Activated gamma-delta T cell treated with anti-CD3 and anti-CD28 coated beads, Interleukin-2, amount 50 U/mL, for 16 hours (primary cell): ENCODE measurements around the gene DACT2.

ENCODE experiments used
- DNase-seq: peaks from one replicate; pipeline ENCODE4 v3.0.0-alpha.2; 2020; ENCODE audit warnings: low read depth

Gene DACT2

DNA sequence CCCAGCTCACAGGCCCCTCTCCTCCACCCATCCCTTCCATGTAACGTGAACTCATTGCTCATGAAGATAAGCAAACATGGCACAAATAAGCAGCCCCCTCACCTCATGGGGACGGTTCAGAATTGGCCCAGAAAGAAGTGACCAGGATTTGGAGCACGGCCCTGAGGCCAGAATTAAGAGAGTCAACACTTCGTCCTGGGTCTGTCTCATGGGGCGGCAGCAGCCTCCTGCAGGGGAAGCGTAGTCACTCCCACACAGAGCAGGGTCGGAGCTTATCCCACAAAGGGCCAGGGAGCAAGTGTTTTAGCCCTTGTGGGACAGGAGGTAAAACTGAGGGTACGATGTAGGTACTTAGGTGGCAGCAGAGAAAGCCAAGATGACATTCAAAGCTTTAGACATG lies 28.6 kb upstream of the DACT2 start:
- DNase-seq: no peak

DNA sequence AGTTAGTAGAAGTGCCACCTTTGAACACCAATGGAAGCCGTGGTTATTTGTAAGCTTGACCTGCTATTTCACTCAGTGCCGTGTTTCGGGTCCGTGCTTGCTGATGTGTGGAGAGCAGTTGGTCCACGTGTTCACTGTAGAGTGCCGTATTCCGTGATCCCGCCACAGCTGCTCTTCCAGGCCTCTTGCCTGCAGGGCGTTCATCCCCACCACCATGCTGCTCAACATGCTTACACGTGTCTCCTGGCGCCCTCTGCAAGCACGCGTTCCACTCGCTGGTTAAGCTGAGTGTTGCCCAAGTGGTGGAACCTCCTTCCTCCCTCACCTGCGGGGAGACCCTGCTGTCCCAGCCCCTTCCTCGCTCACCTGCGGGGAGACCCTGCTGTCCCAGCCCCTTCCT lies 28.0 kb upstream of the DACT2 start:
- no peak for DNase-seq

DNA sequence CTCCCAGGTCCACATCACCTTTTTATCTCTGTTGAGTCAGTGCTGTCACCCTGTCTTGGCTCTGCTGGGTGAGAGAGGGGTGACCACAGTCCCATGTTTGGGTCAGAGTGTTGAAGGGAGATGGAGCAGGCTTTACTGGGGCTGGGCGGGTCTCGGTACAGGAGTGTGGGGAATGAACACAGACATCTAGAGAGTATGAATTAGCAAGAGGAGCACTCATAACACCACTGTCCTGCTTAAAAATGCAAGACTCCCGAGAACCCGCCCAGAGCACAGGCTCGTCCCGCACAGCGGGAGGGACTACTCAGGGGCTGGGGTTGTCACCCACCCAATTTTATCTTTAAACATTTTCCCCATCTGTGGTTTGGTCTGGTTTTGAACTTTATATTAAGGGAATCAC lies 27.5 kb upstream of the DACT2 start:
- no peak for DNase-seq

DNA sequence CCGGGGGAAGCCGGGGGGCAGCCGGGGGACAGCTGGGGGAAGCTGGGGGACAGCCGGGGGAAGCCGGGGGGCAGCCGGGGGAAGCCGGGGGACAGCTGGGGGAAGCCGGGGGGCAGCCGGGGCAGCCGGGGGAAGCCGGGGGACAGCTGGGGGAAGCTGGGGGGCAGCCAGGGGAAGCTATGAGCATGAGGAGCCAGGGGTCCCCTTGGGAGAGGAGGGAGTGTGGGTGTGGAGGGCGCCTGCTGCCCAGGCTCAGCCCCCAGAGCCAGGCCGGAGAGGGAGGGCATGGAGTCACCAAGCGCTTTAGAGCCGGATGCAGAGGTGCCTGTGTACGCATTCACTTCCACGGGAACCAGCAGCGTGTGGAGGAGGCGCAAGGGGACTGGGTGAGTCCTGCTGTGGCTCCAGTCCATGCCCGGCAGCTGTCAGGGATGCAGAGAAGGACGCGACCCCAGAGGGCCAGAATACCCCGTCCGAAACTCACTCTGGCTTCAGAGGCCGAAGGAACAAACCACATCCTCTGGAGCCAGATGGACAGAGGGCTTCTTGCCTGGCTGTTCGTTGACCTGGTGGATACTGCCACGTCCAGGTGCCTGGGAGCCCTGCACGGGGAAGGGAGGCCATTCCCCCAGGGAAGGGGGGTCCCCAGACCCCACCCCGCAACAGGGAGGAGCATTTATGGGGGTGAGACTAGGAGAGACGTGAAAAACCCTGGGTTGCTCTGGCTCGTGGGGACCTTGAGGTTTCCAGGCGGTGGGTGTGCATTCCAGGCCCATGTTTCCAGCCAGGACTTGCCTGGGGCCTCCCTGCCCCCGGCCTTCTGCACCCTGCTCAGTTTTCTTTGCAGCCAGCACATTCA lies 26.5 kb upstream of the DACT2 start:
- no peak for DNase-seq

DNA sequence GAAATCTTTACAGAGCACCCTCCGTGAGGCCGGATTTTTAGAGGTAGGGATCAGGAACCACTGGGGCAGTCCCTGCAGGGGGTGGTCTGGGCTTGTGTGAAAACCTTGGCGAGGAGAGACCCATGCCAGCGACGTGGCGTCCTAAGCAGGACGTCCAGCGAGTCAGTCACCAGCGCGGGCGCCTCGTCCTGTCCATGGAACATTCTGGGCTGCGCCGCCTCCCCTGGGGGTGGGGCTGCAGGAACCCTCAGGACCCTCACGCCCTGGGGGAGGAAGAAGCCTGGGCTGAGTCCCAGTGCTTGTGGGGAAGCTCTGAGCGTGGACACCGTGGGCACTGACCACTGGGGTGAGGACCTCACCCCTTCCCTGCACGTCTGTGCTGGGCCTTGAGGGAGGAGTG lies 25.7 kb upstream of the DACT2 start:
- DNase-seq: no peak

DNA sequence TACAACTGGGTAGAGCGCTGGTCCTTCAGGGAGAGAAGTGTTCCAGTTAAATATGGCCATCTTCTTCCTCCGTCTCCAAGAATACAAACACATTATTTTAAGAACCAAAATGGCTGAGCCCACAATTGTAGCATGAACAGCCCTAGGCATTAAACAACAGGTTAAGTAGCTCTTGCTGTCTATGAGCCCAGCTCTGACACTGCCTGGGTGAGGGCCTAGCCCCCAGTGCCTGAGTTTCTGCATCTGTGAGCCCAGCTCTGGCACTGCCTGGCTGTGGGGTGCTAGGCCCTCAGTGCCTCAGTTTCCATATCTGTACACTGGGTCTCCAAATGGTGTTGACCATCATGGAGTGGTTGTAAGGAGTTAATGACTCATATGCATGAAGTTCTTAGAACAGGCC lies 24.8 kb upstream of the DACT2 start:
- no peak for DNase-seq

DNA sequence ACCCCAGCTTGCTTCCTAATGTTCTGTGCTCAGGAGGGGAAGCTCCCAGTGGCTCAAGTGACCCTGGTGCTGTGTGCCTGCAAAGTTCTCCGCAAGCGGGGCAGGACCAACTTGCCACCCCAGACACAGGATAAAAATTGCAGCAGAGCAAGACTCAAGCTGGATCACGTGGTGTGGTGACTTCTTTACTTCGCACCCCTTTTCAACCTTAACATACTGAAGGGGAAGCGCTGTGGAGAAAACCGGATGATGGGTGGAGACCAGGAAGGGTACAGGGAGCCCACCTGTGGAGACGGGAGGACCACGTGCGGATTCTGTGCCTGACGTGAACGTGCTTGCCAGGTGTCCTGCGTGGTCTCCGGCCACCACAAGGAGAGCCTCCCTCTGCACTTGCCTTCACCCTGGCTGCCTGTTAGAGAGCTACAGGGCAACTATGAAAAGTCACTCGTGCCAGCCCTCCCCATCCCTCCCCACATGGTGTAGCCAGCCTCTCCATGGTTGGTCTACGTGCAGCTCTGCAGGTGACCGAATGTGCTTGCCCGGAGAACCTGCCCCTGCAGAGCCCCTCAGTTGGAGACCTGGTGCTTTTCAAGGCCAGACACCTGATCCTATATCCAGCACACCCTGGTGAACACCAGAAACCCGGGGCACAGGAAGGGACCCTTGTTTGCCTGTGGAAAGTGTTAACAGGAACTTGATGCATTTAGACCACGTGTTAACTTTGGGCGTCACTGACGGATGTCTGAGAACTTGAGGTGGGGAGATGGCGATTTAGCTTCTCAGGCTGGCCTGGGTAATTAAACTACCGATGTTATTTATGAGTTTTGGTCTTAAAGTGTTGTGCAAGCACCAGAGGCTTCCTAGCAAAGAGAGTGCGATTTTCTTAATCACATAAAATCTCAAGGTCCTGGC lies 23.9 kb upstream of the DACT2 start:
- no peak for DNase-seq

DNA sequence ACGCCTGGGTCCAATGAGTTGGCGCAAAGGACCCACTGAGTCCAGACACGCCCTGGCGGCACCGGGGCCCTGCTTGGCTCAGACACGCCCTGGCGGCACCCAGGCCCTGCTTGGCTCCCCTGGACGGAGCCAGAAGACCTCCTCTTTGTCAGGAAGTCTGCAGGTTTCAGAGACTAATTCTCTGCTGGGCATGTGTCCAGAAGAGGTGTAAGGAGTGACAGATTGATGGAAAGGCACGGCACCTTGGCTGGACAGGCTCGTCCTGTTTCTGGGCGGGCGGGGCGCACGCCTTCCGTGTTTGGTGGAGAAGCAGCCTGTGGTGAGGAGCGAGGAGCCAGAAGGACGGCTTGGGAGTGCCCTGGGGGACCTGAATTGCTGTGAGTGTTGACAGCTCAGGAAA lies 23.1 kb upstream of the DACT2 start:
- no peak for DNase-seq

DNA sequence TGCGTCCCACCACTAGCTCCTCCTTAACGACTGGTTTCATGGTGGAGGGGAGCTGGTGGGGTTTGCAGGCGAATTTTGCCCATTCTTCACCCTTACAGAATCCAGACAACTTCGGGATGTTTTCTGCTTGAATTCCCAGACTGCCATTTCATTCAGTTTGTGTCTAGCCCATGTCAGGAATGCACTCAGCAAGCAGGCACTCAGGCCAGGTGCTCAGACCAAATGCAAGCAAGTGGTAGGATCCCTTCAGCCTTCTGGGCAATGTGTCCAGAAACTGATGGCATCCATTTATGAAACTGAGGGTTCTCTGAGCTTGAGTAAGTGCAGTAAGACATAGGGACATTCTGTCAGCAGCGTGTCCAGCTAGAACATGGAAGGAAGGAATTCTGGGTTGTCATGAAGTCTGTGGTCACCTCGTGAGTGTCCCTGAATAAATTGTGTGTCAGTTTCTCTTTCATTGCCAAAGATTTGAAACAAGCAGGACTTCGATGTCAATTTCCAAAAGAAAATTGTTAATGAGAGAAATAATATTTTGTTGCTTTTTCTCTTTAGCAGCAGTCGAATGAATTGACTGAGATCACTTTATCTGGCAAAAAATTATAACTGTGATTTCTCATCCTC lies 21.8 kb upstream of the DACT2 start:
- DNase-seq: no peak

DNA sequence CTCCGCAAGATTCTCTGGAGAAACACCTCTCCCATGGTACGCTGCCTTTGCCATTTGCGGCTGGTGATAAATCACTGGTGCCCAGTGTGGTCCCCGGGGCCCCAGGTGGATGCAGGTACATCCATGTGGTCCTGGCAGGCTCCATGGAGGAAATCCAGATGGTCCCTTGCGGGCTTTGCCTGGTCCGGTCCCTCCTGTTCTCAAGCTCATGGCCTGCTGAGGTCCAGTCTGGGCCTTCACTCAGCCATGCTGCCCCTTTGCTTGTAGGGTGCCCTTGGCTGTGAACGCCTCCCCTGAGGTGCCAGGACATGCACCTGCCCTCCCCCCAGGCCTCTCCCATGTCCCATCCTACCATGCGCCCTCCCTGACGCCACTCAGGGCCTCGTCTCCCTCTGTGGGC lies 21.2 kb upstream of the DACT2 start:
- DNase-seq: no peak

DNA sequence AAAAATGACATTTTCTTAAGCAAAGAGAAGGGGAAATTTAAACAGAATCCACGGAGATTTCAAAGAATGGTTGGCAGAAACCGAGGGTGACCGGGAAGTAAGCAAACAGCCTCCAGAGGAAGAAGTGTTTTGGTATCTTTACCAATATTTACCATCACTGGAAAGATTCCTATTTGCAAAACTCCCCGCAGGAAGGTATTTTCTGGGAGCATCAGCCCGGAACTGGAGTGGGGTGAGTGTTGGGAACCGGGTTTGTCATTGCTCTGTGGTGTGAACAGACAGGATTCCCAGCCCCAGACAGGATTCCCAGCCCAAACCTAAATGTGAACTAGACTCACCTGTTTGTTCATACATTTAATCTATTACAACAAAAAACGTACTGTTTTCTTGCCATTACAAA lies 19.2 kb upstream of the DACT2 start:
- no peak for DNase-seq

DNA sequence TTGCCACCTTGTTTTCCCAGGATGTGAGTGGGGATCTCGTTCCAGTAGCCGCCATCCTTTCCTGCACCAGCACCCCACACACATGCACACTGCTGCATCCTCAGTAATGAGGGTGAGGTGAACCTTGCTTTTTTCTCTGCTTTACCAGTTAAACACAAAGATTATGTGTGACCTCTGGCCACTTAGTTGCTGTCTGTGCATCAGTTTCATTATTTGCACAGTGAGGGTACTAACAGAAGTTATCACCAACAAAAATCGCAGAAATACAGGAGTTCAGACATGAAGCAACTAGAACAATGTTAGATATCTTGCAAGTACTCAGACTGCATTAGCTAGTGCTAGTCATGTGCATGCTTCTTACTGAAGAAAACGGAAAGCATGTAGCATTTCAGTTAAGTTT lies 17.4 kb upstream of the DACT2 start:
- no peak for DNase-seq

DNA sequence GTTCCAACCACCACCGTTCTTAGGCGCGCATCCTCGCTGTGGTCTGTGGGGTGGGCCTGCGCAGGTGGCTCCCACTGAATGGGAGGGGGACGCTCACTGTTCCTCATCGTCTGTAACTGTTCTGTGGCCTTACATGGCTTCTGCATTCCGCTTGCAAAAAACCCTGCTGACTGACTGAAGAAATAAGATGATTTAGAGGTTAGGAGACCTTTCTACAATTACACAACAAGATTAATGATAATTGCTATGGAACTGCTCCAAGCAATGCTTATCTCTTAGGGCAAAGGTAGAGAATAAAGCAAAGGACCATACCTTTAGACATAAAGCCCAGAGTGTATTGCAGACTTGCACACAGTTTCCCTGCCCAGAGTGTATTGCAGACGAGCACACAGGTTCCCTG lies 14.4 kb upstream of the DACT2 start:
- DNase-seq: no peak

DNA sequence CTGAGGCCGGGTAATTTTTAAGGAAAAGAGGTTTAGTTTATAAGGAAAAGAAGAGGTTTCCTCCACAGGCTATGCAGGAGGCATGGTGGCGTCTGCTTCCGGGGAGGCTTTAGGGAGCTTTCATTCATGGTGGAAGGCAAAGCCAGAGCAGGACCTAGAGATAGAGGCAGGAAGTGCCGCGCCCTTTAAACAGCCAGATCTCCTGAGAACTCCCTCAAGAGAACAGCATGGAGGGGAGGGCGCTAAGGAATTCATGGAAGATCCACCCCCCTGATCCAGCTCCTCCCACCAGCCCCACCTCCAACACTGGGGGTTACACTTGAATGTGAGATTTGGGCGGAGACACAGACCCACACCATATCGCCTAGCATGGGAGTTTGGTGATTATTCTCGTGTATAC lies 13.9 kb upstream of the DACT2 start:
- no peak for DNase-seq

DNA sequence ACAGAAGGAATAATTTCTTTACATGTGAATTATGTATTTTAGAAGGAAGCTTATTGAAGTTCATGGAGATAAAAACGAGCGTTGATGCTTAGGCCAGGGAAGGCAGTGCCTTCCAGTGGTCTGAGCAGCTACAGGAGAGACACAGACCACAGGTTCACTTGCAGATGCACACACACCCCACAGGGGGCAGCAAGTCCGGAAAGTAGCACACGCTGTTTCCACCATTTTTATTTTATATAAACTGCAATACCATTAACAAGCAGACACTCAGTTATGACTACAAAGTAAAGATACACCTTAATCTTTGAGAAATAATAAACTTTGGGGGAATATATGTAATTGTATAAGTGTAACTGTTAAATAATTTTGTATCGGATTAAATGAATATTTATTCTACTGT lies 13.5 kb upstream of the DACT2 start:
- DNase-seq: no peak

DNA sequence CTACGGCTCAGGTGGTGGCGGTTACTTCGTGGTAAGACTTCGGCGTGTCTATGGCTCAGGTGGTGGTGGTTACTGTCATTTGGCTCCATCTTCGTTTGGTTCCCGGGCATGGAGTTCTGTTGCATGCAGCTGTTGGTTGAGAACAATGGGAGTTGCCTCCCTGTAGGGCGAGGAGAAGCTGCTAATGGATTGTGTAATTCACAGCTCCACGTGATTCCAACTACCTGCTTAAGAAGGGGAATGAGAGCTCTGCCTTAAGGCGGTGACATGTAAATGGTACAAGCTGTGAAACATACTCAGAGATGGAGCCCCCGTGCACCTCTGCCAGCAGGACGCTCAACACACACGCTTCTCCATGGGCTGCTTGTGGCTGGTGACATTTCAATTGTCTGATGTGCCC lies 12.4 kb upstream of the DACT2 start:
- no peak for DNase-seq

DNA sequence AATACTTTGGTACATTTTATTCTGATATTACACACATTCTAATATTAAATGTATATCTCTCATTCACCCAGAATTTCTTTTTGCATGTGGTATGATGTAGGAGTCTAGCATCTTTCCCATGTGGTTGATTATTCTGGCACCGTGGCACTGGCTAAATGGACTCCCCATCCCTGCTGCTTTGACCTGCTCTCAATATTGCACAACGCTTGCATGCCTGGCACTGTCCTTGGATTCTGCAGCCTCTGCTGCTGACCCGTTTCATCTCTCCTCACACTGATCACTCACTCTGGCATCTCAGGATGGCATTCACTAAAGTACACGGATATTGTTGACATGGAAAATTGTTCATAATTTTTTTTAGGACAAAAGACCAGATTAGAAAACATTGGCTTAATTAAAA lies 11.5 kb upstream of the DACT2 start:
- DNase-seq: no peak

DNA sequence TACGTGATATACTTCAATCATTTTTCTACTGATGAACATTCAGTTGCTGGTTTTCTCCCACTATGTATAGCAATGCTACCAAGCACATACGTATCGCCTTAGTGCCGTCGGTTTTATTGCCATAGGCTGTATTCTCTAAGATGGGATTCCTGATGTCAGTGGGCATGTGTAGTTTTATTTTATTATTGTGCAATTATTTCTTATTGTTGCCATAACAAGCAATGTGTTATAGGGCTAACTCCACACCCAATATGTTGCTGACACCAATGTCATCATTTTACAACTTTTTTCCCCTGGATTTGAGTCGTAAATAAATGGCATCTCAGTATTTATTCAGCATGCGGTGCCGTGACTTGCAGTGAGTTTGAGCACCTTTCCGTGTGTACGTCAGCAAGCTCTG lies 10.8 kb upstream of the DACT2 start:
- no peak for DNase-seq

DNA sequence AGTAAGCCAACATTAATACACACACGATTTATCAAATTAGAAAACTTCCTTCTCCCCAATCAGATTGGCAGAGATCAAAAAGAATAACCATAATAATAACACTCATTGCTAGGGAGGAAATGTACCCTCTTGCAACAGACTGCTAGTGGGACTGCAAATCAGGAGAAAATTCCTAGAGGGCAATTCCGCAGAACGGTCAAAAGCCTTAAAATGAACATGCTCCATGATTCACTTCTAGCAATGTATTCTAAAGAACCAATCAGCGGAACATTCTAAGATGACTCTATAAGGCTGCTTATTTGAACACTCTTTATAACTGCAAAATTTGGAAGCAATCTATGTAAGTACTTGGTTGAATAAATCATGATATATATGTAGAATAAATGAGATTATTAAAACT lies 8.5 kb upstream of the DACT2 start:
- DNase-seq: no peak

DNA sequence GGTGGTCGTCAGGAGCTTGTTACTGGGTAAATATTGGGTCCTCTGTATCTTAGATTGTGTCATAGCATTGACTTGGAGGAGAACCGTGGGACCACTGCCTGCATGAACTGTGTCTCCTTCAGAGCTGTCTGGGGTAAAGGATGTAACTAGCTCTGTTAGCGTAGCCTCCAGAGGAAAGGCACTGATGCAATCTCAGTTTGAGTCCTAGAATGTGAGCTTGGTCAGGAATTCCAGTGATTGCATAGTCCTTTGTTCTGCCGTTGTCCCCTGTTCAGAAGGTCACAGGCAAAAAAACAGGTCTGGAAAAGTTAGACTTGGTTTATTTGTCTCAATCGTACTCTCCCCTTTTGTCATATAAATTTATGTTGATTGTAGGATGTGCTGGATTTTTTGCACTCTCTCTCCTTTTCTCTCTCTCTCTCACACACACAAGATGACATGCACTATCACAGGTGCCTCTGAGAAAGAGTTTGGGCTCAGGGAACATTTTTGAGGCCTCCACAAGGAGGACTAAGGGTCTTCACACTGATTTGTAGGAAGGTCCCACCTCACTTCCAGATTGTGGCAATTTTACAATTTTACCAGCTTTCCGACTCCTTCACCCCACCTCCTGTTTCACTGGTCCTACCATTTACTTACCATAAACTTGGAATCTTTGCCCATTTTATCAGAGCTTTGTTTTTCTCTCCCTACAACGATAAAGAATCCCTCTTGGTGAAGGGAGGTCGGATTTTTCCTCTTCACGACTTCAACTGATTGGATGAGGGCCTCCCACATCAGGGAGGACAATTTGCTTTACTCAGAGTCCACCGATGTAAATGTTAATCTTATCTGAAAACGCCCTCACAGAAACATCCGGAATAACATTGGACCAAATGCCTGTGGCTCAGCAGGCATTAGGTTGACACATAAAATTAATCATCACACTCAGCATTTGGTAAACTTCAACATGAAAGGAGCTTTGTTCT lies 7.0 kb upstream of the DACT2 start:
- no peak for DNase-seq

DNA sequence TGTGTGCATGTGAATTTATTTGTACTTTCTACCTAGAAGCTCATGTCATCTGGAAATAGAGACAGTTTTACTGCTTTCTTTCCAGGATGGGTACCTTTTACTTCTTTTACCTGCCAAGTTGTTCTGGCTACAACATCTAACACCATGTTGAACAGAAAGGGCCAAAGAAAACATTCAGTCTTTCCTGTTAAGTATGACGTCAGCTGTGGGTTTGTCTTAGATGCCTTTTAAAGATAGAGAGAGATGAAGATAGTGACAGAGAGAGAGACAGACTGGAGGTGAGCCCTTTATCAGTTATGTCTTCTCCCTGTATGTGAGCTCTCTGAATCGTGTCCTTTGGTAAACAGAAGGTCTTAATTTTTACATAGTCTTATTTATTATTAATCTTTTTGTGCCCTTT lies 3.4 kb upstream of the DACT2 start:
- no peak for DNase-seq

DNA sequence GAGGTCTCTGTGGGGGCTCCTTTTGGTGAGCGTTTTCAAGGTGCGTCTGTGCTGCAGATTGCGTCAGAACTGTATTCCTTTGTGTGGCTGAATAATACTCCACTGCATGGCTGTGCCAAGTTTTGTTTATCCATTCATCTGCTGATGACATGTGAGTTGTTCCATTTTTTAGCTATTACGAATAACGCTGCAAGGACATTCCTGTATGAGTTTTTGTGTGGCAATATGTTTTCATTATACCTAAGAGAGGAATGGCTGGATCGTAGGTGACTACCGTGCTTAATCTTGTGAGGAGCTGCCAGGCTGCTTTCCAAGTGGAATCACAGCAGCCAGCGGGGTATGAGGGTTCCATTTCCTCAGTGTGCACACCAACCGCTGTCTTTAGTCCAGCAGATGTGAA lies 1.1 kb upstream of the DACT2 start:
- DNase-seq: no peak
